ENCODE data around the gene TLCD4.
"Not testable (repeated sequence)": the region's sequence is repeated elsewhere in the genome, so short reads cannot be mapped to it uniquely, and the experiment has no call there.

TLCD4 gene

GRCh38 chr1:95154096-95154495 is 36.9 kb downstream of the TLCD4 start:
- no peak for DNase-seq (ENCODE audit: low read depth in 2 of 2)

- not testable (repeated sequence) for DNase-seq (ENCODE audit: low read depth in 2 of 2)
Observed at GRCh38 chr1:95165569-95165968, 48.4 kb downstream of the TLCD4 start.
